Measurements from ENCODE around the gene MEX3A. TPM values are rescaled to one million over a fixed set of nuclear protein-coding genes. Genes with fewer than 3 reads are reported as not detected.
A peak's percentile ranks its signal among the peaks of the same experiment; 100 is the strongest.

MEX3A gene
- total and polyA plus RNA-seq, 10 of the 15 experiments (the other 5 are each of a cell fraction or from before 2014, with no cell fraction given): 0.11 to 5.1 (median 1.7) TPM

- TF ChIP-seq EGR1 (IDR thresholded peaks at IDR 0.05; ENCODE audit: borderline replicate concordance in 1 of 2, low read depth in 2 of 2, low read length in 2 of 2) (no peak), EED (IDR thresholded peaks at IDR 0.05; ENCODE audit: low read depth) (no peak), PML (IDR thresholded peaks at IDR 0.05; ENCODE audit: low read length) (no peak), ATF2 (IDR thresholded peaks at IDR 0.05; ENCODE audit: low read length) (no peak), MTA3 (IDR thresholded peaks at IDR 0.05; ENCODE audit: borderline replicate concordance, low read length) (no peak), FOXK2 (IDR thresholded peaks at IDR 0.05) (no peak), CBX3 (IDR thresholded peaks at IDR 0.05; ENCODE audit: borderline replicate concordance, low read depth) (no peak), GABPA (IDR thresholded peaks at IDR 0.05; ENCODE audit: low read depth) (no peak), RCOR1 (conservative IDR thresholded peaks at IDR 0.05; ENCODE audit: low read depth, low read length) (no peak), RBBP5 (conservative IDR thresholded peaks at IDR 0.05) (no peak), PKNOX1 (IDR thresholded peaks at IDR 0.05) (peak; percentile 48), PBX3 (IDR thresholded peaks at IDR 0.05; ENCODE audit: insufficient replicate concordance, low read depth, low read length) (no peak), ASH2L (IDR thresholded peaks at IDR 0.05; ENCODE audit: borderline replicate concordance, low read depth) (no peak), SUPT20H (IDR thresholded peaks at IDR 0.05; ENCODE audit: borderline replicate concordance, control insufficient read depth, low read depth, low read length) (no peak), CEBPZ (IDR thresholded peaks at IDR 0.05; ENCODE audit: low read depth, low read length) (no peak), HSF1 (IDR thresholded peaks at IDR 0.05; ENCODE audit: low read depth, low read length) (no peak), TCF3 (IDR thresholded peaks at IDR 0.05; ENCODE audit: borderline replicate concordance, insufficient read depth, low read depth, low read length) (no peak), MLLT1 (IDR thresholded peaks at IDR 0.05) (0 out of 2 replicates have a peak, but pooled peaks have one; percentile 38)
Observed at GRCh38 chr1:156114101-156114918, 32.0 kb upstream of the MEX3A start, which contains the start of gene LMNA (continued).

Data from GM12878 (cell line).